Lower leg skin (tissue), 4 donors: ENCODE results near the gene KRTAP5-10. TPM values are rescaled to one million over a fixed set of nuclear protein-coding genes. Genes with fewer than 3 reads are reported as not detected.

ENCODE experiments used
- DNase-seq, 2 donors: peaks; one replicate each; pipeline ENCODE4 v3.0.0-alpha.2; 2019; ENCODE audit warnings: low spot score in 2 of 2
- H3K4me3 ChIP-seq: fragments of 200-600 bp; sonication (generic); 2 replicates; pipeline ENCODE4 v1.5.1; 2017; ENCODE audit warnings: mild to moderate bottlenecking, low read depth; ENCODE audit not compliant: poor library complexity, severe bottlenecking
- CTCF ChIP-seq, 3 donors: fragments of 450-650 bp; IDR thresholded peaks; one replicate each; pipeline ENCODE4 v1.5.1; 2016; ENCODE audit warnings: antibody characterized with exemption in 3 of 3, mild to moderate bottlenecking in 3 of 3, moderate library complexity in 2 of 3
- POLR2A ChIP-seq, 2 donors: fragments of 450-650 bp; IDR thresholded peaks; one replicate each; pipeline ENCODE4 v1.6.1; 2016 to 2017; ENCODE audit warnings: antibody characterized with exemption in 2 of 2, mild to moderate bottlenecking in 1 of 2, moderate library complexity in 1 of 2
- WGBS, 2 donors: methylation state at CpG; one replicate each; pipeline ENCODE4 v1.1.5; 2018; 5-methylcytosine and 5-hydroxymethylcytosine counted together
- intact Hi-C: fragments of 100-400 bp; cut with DNase I; formaldehyde crosslinking; loops from one replicate; pipeline ENCODE4 v1.15.0; 2023; ENCODE audit warnings: low total_unique reads
- total RNA-seq, 4 donors: library from RNA; depleted of rRNA; stranded (reverse); fragments of >200 nt; gene quantifications; one replicate each; pipeline ENCODE4 v1.1.0, GENCODE V29; 2016

The KRTAP5-10 gene
- total RNA-seq, 4 donors from 2014 or later = 9.0 TPM; not detected in 3

- WGBS, 2 donors = 44 to 53% methylated on average over 8 of the region's 8 CpGs
- no peak for TF ChIP-seq POLR2A (IDR thresholded peaks at IDR 0.05)
- no peak for TF ChIP-seq CTCF (IDR thresholded peaks at IDR 0.05)
- intact Hi-C loops = no loop called here
- no peak for DNase-seq
- H3K4me3 ChIP-seq = no peak overlapping the region
These were observed 21.5 kb upstream of the KRTAP5-10 start for GRCh38 chr11:71543866-71544265.

GRCh38 chr11:71544525-71545214, 20.7 kb upstream of the KRTAP5-10 start:
- 85 to 86% methylated on average over 6 of the region's 6 CpGs for WGBS, 2 donors
- DNase-seq = no peak
- intact Hi-C loops = no loop called here
- no peak for TF ChIP-seq POLR2A (IDR thresholded peaks at IDR 0.05)
- TF ChIP-seq CTCF (IDR thresholded peaks at IDR 0.05) = no peak
- H3K4me3 ChIP-seq = no peak overlapping the region

- TF ChIP-seq CTCF (IDR thresholded peaks at IDR 0.05) (no peak), POLR2A (IDR thresholded peaks at IDR 0.05) (no peak)
- DNase-seq = no peak
- intact Hi-C loops = no loop called here
- H3K4me3 ChIP-seq = no peak overlapping the region
- WGBS, 2 donors = 90% methylated on average over 12 of the region's 12 CpGs
These were observed 19.9 kb upstream of the KRTAP5-10 start for GRCh38 chr11:71545405-71545966.

GRCh38 chr11:71548120-71548519, 17.2 kb upstream of the KRTAP5-10 start, which contains the start of gene KRTAP5-9:
TSS of gene KRTAP5-9 (plus strand) at chr11:71548420. CDS start at chr11:71548658, 238 bp downstream.
- intact Hi-C loops = no loop called here
- no peak for DNase-seq
- no peak within 1 kb of the TSS for H3K4me3 ChIP-seq
- TF ChIP-seq CTCF (IDR thresholded peaks at IDR 0.05) (no peak), POLR2A (IDR thresholded peaks at IDR 0.05) (no peak)
- 72 to 81% methylated on average over 5 of the region's 5 CpGs for WGBS, 2 donors

GRCh38 chr11:71548716-71549151, 16.6 kb upstream of the KRTAP5-10 start:
- no peak for DNase-seq
- TF ChIP-seq CTCF (IDR thresholded peaks at IDR 0.05) (no peak), POLR2A (IDR thresholded peaks at IDR 0.05) (no peak)
- intact Hi-C loops = no loop called here
- H3K4me3 ChIP-seq = no peak overlapping the region
- WGBS, 2 donors = 57 to 58% methylated on average over 4 to 5 of the region's 5 CpGs
